Thoracic aorta (tissue), 2 donors: ENCODE results near the gene OMA1. TPM values are rescaled to one million over a fixed set of nuclear protein-coding genes. Genes with fewer than 3 reads are reported as not detected.

Experiments used
- ATAC-seq: fragments of 150-250 bp; one replicate; pipeline ENCODE4 v1.8.0; 2017; ENCODE audit warnings: low read depth; ENCODE audit not compliant: insufficient number of reproducible peaks, low FRiP score
- DNase-seq: peaks from one replicate; pipeline ENCODE4 v3.0.0-alpha.2; 2020; ENCODE audit warnings: low spot score
- H3K27ac ChIP-seq, 2 donors: fragments of 200-600 bp; sonication (generic); 1 replicate in 1 of 2; 2 replicates in 1 of 2; pipeline ENCODE4 v1.5.1; 2016; ENCODE audit warnings: mild to moderate bottlenecking in 2 of 2, moderate library complexity in 2 of 2
- H3K27me3 ChIP-seq: fragments of 200-600 bp; sonication (generic); replicated peaks from 2 replicates; pipeline ENCODE4 v1.6.0; 2016; ENCODE audit warnings: mild to moderate bottlenecking; ENCODE audit not compliant: insufficient read depth
- H3K36me3 ChIP-seq: fragments of 200-600 bp; sonication (generic); one replicate; pipeline ENCODE4 v1.5.1; 2016
- H3K4me1 ChIP-seq, 2 donors: fragments of 200-600 bp; sonication (generic); 1 replicate in 1 of 2; 2 replicates in 1 of 2; pipeline versions ENCODE4 v1.5.1 to v1.6.0; 2016; ENCODE audit warnings: low read depth in 2 of 2, mild to moderate bottlenecking in 1 of 2; ENCODE audit not compliant: control insufficient read depth in 1 of 2
- H3K4me3 ChIP-seq: fragments of 200-600 bp; sonication (generic); 2 replicates; pipeline ENCODE4 v1.5.1; 2016; ENCODE audit warnings: mild to moderate bottlenecking
- H3K9me3 ChIP-seq: fragments of 200-600 bp; sonication (generic); 2 replicates; pipeline ENCODE4 v1.5.1; 2016
- total RNA-seq, 2 donors: library from RNA; depleted of rRNA; stranded (reverse); fragments of >200 nt; gene quantifications; one replicate each; pipeline versions ENCODE4 v1.1.0 to v1.2.3, GENCODE V29; 2016
- TF ChIP-seq, protein P1 (sequence below): fragments of 200-600 bp; sonication (generic); IDR thresholded peaks from one replicate; pipeline ENCODE4 v1.5.1; 2019; ENCODE audit warnings: antibody characterized with exemption

Gene OMA1
- total RNA-seq, 2 donors from 2014 or later: 20.4 to 42.4 TPM

DNA sequence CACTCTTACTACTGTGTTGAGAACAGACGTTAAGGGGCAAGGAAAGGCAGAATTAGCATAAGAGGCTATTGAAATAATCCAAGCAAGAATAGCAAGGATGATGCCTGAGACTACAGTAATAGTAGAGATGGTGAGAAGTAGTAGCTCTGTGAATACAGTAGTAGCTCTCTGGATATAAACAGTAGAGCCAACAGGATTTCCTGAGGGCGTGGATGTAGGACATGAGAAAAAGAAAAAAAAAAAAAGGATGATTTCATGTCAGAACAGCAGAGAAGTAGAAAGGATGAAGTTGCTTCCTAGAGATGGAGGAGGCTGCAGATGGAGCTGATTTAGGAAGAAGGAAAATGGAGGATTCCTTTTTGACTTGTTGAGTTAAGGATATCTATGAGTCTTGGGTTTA, 112.3 kb downstream of the OMA1 start:
- ATAC-seq (no peak), DNase-seq (no peak)
- H3K27ac ChIP-seq: no peak overlapping the region
- TF ChIP-seq, protein P1, sequence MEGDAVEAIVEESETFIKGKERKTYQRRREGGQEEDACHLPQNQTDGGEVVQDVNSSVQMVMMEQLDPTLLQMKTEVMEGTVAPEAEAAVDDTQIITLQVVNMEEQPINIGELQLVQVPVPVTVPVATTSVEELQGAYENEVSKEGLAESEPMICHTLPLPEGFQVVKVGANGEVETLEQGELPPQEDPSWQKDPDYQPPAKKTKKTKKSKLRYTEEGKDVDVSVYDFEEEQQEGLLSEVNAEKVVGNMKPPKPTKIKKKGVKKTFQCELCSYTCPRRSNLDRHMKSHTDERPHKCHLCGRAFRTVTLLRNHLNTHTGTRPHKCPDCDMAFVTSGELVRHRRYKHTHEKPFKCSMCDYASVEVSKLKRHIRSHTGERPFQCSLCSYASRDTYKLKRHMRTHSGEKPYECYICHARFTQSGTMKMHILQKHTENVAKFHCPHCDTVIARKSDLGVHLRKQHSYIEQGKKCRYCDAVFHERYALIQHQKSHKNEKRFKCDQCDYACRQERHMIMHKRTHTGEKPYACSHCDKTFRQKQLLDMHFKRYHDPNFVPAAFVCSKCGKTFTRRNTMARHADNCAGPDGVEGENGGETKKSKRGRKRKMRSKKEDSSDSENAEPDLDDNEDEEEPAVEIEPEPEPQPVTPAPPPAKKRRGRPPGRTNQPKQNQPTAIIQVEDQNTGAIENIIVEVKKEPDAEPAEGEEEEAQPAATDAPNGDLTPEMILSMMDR: no peak
- no peaks in the 10 kb centered on the region for H3K36me3 ChIP-seq
- H3K9me3 ChIP-seq: no peaks in the 10 kb centered on the region
- no peaks in the 10 kb centered on the region for H3K27me3 ChIP-seq
- H3K4me3 ChIP-seq: no peak overlapping the region
- H3K4me1 ChIP-seq: peaks cover 5 to 16% of the 10 kb centered on the region in 2 donors

DNA sequence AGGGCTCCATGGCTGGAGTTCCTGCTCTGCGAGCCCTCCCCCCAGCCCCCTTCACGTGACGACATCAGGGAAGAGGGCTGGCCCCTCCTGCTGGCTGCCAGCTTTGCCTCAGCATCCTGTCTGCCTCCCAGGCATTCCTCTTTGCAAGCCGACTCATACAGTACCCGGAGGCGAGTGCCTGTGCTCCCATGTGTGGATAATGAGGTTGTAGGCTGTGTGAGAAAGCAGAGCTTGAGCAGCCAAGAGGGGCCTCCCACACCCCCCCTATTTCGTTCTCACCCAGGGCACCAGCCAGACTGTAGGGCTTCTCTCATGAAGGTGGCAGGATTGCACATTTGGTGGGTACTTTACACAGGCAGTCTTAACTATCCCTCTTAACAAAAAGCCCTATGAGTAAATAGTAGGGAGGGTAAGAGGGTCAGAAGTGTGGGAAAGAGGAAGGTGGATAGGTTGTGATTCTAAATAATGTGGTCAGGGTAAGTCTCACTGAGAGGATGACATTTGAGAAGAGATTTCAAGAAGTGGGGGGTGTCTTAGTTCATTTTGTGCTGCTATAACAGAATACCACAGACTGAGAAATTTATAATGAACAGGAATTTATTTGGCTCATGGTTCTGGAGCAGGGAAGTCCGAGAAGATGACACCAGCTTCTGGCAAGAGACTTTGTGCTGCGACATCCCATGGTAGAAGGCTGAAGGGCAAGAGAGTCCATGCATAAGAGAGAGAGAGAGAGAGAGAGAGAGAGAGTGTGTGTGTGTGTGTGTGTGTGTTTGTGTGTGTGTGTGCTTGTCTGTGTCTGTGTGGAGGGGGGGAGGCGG, 113.5 kb downstream of the OMA1 start:
- Histone ChIP-seq H3K27me3 (no peaks in the 10 kb centered on the region), H3K36me3 (no peaks in the 10 kb centered on the region), H3K4me3 (no peak overlapping the region), H3K27ac (no peak overlapping the region), H3K4me1 (peaks cover 5 to 16% of the 10 kb centered on the region in 2 donors), H3K9me3 (no peaks in the 10 kb centered on the region)
- TF ChIP-seq, protein P1: no peak
- ATAC-seq (no peak), DNase-seq (no peak)

DNA sequence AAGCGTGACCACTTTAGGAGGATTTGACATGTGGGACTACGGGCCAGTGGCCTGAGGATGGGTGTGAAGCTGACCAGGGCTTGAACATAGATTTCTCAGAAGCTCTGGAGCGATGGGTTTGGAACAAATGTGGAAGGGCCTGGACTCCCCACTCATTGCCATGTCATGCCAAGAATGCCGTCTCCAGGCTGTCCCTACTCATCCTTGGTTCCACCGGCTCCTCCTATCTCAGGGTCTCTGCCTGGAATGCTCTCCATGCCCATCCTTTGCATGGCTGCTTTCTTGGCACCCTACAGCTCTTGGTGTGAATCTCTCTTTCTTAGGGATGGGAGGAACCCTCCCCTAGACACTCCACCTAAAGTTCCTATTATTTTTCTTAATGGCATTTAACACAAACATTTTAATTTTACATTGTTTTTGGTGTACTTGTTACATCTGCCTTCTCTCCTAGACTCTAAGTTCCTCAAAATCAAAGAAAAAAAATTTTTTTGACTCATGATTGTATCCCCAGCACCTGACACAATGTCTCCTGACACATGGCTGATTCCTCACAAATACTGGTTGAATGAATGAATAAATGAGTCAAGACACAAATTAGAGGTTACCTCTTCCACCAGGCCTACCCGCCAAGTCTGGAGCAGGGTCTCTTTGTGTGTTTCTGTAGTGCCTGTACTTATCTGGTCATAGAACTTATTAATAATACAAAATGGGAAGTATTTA, 114.5 kb downstream of the OMA1 start:
- Histone ChIP-seq H3K27ac (peak overlapping the region in 1 of 2 donors; percentile 53), H3K27me3 (no peaks in the 10 kb centered on the region), H3K4me3 (no peak overlapping the region), H3K9me3 (no peaks in the 10 kb centered on the region), H3K4me1 (peaks cover 5 to 16% of the 10 kb centered on the region in 2 donors), H3K36me3 (no peaks in the 10 kb centered on the region)
- DNase-seq (no peak), ATAC-seq (no peak)
- TF ChIP-seq, protein P1: no peak

Other genes with a start within 250 kb of the OMA1 start
- gene TACSTD2, start 30.5 kb upstream of the OMA1 start, total RNA-seq: 1 to 10 TPM; 6.9 to 8.1 TPM
- gene MYSM1, start 153.3 kb upstream of the OMA1 start, total RNA-seq: 10 to 100 TPM; 33.3 to 57.2 TPM
- 100 to 1,000 TPM; 132 to 396 TPM for gene JUN, start 237.3 kb upstream of the OMA1 start, total RNA-seq